Measurements from ENCODE around the gene SLC12A7. TPM values are rescaled to one million over a fixed set of nuclear protein-coding genes. Genes with fewer than 3 reads are reported as not detected.

Gene SLC12A7
- total RNA-seq, 1 donor from 2014 or later = 80.8 TPM

GRCh38 chr5:1043327-1043726 is 68.5 kb downstream of the SLC12A7 start:
- DNase-seq (ENCODE audit: low spot score, unreplicated experiment) = no peak
- no peaks in the 10 kb centered on the region for H3K27me3 Mint-ChIP-seq
- H3K4me1 Mint-ChIP-seq (ENCODE audit: low read depth) = no peaks in the 10 kb centered on the region
- peaks cover 74% of the 10 kb centered on the region for H3K9me3 Mint-ChIP-seq (ENCODE audit: low read depth)
- no peak overlapping the region for H3K4me3 Mint-ChIP-seq (ENCODE audit: low read depth)
- H3K36me3 Mint-ChIP-seq (ENCODE audit: insufficient read depth) = peaks cover 23% of the 10 kb centered on the region
- no peak for TF ChIP-seq CTCF (IDR thresholded peaks at IDR 0.05; ENCODE audit: unreplicated experiment)
- H3K27ac Mint-ChIP-seq = no peak overlapping the region

GRCh38 chr5:1042626-1043025 is 69.2 kb downstream of the SLC12A7 start:
- H3K4me3 Mint-ChIP-seq (ENCODE audit: low read depth) = no peak overlapping the region
- H3K27me3 Mint-ChIP-seq = no peaks in the 10 kb centered on the region
- peaks cover 23% of the 10 kb centered on the region for H3K36me3 Mint-ChIP-seq (ENCODE audit: insufficient read depth)
- peak overlapping the region; percentile 17 for H3K27ac Mint-ChIP-seq
- peaks cover 74% of the 10 kb centered on the region for H3K9me3 Mint-ChIP-seq (ENCODE audit: low read depth)
- DNase-seq (ENCODE audit: low spot score, unreplicated experiment) = no peak
- no peaks in the 10 kb centered on the region for H3K4me1 Mint-ChIP-seq (ENCODE audit: low read depth)
- TF ChIP-seq CTCF (IDR thresholded peaks at IDR 0.05; ENCODE audit: unreplicated experiment) = no peak

GRCh38 chr5:1041225-1042143 is 70.4 kb downstream of the SLC12A7 start:
- H3K4me1 Mint-ChIP-seq (ENCODE audit: low read depth) = no peaks in the 10 kb centered on the region

GRCh38 chr5:1040571-1040970 is 71.3 kb downstream of the SLC12A7 start:
- no peak overlapping the region for H3K27ac Mint-ChIP-seq
- H3K36me3 Mint-ChIP-seq (ENCODE audit: insufficient read depth) = peaks cover 21% of the 10 kb centered on the region
- peaks cover 55% of the 10 kb centered on the region for H3K9me3 Mint-ChIP-seq (ENCODE audit: low read depth)
- no peak for TF ChIP-seq CTCF (IDR thresholded peaks at IDR 0.05; ENCODE audit: unreplicated experiment)
- DNase-seq (ENCODE audit: low spot score, unreplicated experiment) = no peak
- no peaks in the 10 kb centered on the region for H3K27me3 Mint-ChIP-seq
- no peak overlapping the region for H3K4me3 Mint-ChIP-seq (ENCODE audit: low read depth)
- no peaks in the 10 kb centered on the region for H3K4me1 Mint-ChIP-seq (ENCODE audit: low read depth)

More at GRCh38 chr5:1041225-1042143, 70.4 kb downstream of the SLC12A7 start:
- TF ChIP-seq CTCF (IDR thresholded peaks at IDR 0.05; ENCODE audit: unreplicated experiment) = no peak
- Mint-ChIP-seq H3K36me3 (ENCODE audit: insufficient read depth) (peaks cover 21% of the 10 kb centered on the region), H3K4me3 (ENCODE audit: low read depth) (no peak overlapping the region), H3K27ac (no peak overlapping the region), H3K9me3 (ENCODE audit: low read depth) (peaks cover 65% of the 10 kb centered on the region), H3K27me3 (no peaks in the 10 kb centered on the region)
- DNase-seq (ENCODE audit: low spot score, unreplicated experiment) = no peak

- Mint-ChIP-seq H3K9me3 (ENCODE audit: low read depth) (peaks cover 48% of the 10 kb centered on the region), H3K36me3 (ENCODE audit: insufficient read depth) (peaks cover 26% of the 10 kb centered on the region), H3K27ac (no peak overlapping the region), H3K4me3 (ENCODE audit: low read depth) (no peak overlapping the region), H3K27me3 (no peaks in the 10 kb centered on the region), H3K4me1 (ENCODE audit: low read depth) (no peaks in the 10 kb centered on the region)
- TF ChIP-seq CTCF (IDR thresholded peaks at IDR 0.05; ENCODE audit: unreplicated experiment) = no peak
- DNase-seq (ENCODE audit: low spot score, unreplicated experiment) = no peak
Observed at GRCh38 chr5:1039706-1040260, 72.1 kb downstream of the SLC12A7 start.
